Activated T-helper 2 cell treated with anti-CD3 and anti-CD28 coated beads, Interferon-gamma antibody, Interleukin-2, Interleukin-4, amounts not matched to agents 10 μg/mL and 5 μg/mL and 100 μg/mL, durations not matched to agents 14 hours and 24 hours and 36 hours (primary cell): ENCODE data around the gene ZNF790. TPM values are rescaled to one million over a fixed set of nuclear protein-coding genes. Genes with fewer than 3 reads are reported as not detected.

ENCODE experiments used
- DNase-seq: peaks from one replicate; pipeline ENCODE4 v3.0.0; 2021; ENCODE audit warnings: low spot score
- H3K27ac Mint-ChIP-seq: one replicate; pipeline ENCODE4 v1.8.0; 2021; ENCODE audit warnings: mixed read lengths
- H3K27me3 Mint-ChIP-seq: one replicate; pipeline ENCODE4 v1.8.0; 2021; ENCODE audit warnings: low read depth, mixed read lengths
- H3K36me3 Mint-ChIP-seq: one replicate; pipeline ENCODE4 v1.8.0; 2021; ENCODE audit warnings: low read depth, mixed read lengths
- H3K4me1 Mint-ChIP-seq: one replicate; pipeline ENCODE4 v1.8.0; 2021; ENCODE audit warnings: low read depth, mixed read lengths
- H3K4me3 Mint-ChIP-seq: one replicate; pipeline ENCODE4 v1.8.0; 2021; ENCODE audit warnings: low read depth, mild to moderate bottlenecking, moderate library complexity, mixed read lengths
- H3K9me3 Mint-ChIP-seq: one replicate; pipeline ENCODE4 v1.8.0; 2021; ENCODE audit warnings: mixed read lengths
- intact Hi-C: fragments of 100-400 bp; cut with micrococcal nuclease; formaldehyde crosslinking; loops from one replicate; pipeline ENCODE4 v1.15.1; 2023
- total RNA-seq: library from RNA; stranded (reverse); gene quantifications from 2 replicates; pipeline ENCODE4 v1.2.3, GENCODE V29; 2022

Gene ZNF790
- total RNA-seq: 4.6 TPM in 2 replicates

- peaks cover 2% of the 10 kb centered on the region for H3K4me1 Mint-ChIP-seq
- DNase-seq: peak; percentile 77
- H3K27me3 Mint-ChIP-seq: no peaks in the 10 kb centered on the region
- peaks cover 50% of the 10 kb centered on the region for H3K9me3 Mint-ChIP-seq
- H3K36me3 Mint-ChIP-seq: peaks cover 39% of the 10 kb centered on the region
- intact Hi-C loops: loop anchor here (1.0 to 5.0 kb wide), 3 partner anchors 12 to 66 kb away; partner anchors contain the start of genes ZNF345 and ZNF850
- no peak within 1 kb of the TSS for H3K4me3 Mint-ChIP-seq
- no peak within 1 kb of the TSS for H3K27ac Mint-ChIP-seq
Measured at GRCh38 chr19:36837906-36838783, at the start of gene ZNF790. Gene ZNF790 (minus strand): TSS chr19:36838387. CDS start chr19:36825619, 12,768 bp downstream.

GRCh38 chr19:36876993-36877938 lies 39.1 kb upstream of the ZNF790 start:
- intact Hi-C loops: no loop called here

GRCh38 chr19:36851898-36852297 lies 13.7 kb upstream of the ZNF790 start:
- intact Hi-C loops: loop anchor here (2.0 to 5.0 kb wide), 4 partner anchors 121 to 615 kb away; partner anchors contain the start of genes ZNF383, ZNF529, ZNF569 and ZNF570
- Mint-ChIP-seq H3K27ac (no peak overlapping the region), H3K9me3 (peaks cover 30% of the 10 kb centered on the region), H3K36me3 (peaks cover 51% of the 10 kb centered on the region), H3K27me3 (no peaks in the 10 kb centered on the region), H3K4me3 (no peak overlapping the region), H3K4me1 (peaks cover 4% of the 10 kb centered on the region)
- DNase-seq: no peak

More at GRCh38 chr19:36876993-36877938, 39.1 kb upstream of the ZNF790 start:
- Mint-ChIP-seq H3K4me1 (no peaks in the 10 kb centered on the region), H3K27me3 (no peaks in the 10 kb centered on the region), H3K36me3 (peaks cover 52% of the 10 kb centered on the region), H3K4me3 (no peak overlapping the region), H3K27ac (no peak overlapping the region), H3K9me3 (peaks cover 65% of the 10 kb centered on the region)
- no peak for DNase-seq

GRCh38 chr19:36850559-36851442 lies 12.6 kb upstream of the ZNF790 start, which contains the start of gene ZNF345:
Gene ZNF345 (plus strand): TSS chr19:36850876. CDS start chr19:36876831, 25,955 bp downstream.
- peak; percentile 84 for DNase-seq
- Mint-ChIP-seq H3K4me3 (no peak within 1 kb of the TSS), H3K36me3 (peaks cover 54% of the 10 kb centered on the region), H3K4me1 (peaks cover 4% of the 10 kb centered on the region), H3K27me3 (no peaks in the 10 kb centered on the region), H3K27ac (no peak within 1 kb of the TSS), H3K9me3 (peaks cover 25% of the 10 kb centered on the region)
- intact Hi-C loops: loop anchor here (1.0 to 5.0 kb wide), 12 partner anchors 12 to 616 kb away; partner anchors contain the start of genes ZFP14, ZNF383, ZNF529 and ZNF566

GRCh38 chr19:36849701-36850558 lies 11.7 kb upstream of the ZNF790 start:
- no peak overlapping the region for H3K4me3 Mint-ChIP-seq
- H3K27ac Mint-ChIP-seq: no peak overlapping the region
- intact Hi-C loops: loop anchor here (1.0 to 10.0 kb wide), 14 partner anchors 12 to 635 kb away; partner anchors contain the start of genes ZFP14, ZNF146, ZNF383 and ZNF420
- DNase-seq: peak; percentile 87
- peaks cover 4% of the 10 kb centered on the region for H3K4me1 Mint-ChIP-seq
- no peaks in the 10 kb centered on the region for H3K27me3 Mint-ChIP-seq
- H3K9me3 Mint-ChIP-seq: peaks cover 28% of the 10 kb centered on the region
- H3K36me3 Mint-ChIP-seq: peaks cover 57% of the 10 kb centered on the region

GRCh38 chr19:36847968-36848367 lies 9.8 kb upstream of the ZNF790 start:
- intact Hi-C loops: loop anchor here (10.0 kb wide), 1 partner anchor 633 kb away; the partner anchor contains the start of genes ZNF146 and ZNF565

GRCh38 chr19:36838784-36839324 lies 667 bp upstream of the ZNF790 start:
- Mint-ChIP-seq H3K4me3 (no peak overlapping the region), H3K27me3 (no peaks in the 10 kb centered on the region), H3K36me3 (peaks cover 38% of the 10 kb centered on the region), H3K4me1 (peaks cover 2% of the 10 kb centered on the region), H3K27ac (no peak overlapping the region), H3K9me3 (peaks cover 43% of the 10 kb centered on the region)
- no peak for DNase-seq
- intact Hi-C loops: loop anchor here (1.0 to 5.0 kb wide), 3 partner anchors 11 to 67 kb away; partner anchors contain the start of genes ZNF345 and ZNF850

More at GRCh38 chr19:36847968-36848367, 9.8 kb upstream of the ZNF790 start:
- no peak for DNase-seq
- Mint-ChIP-seq H3K4me1 (peaks cover 4% of the 10 kb centered on the region), H3K4me3 (peak overlapping the region; percentile 74), H3K27ac (no peak overlapping the region), H3K27me3 (no peaks in the 10 kb centered on the region), H3K9me3 (peaks cover 23% of the 10 kb centered on the region), H3K36me3 (peaks cover 54% of the 10 kb centered on the region)

- Mint-ChIP-seq H3K9me3 (peaks cover 58% of the 10 kb centered on the region), H3K27ac (no peak overlapping the region), H3K36me3 (peaks cover 41% of the 10 kb centered on the region), H3K4me1 (peaks cover 2% of the 10 kb centered on the region), H3K4me3 (no peak overlapping the region), H3K27me3 (no peaks in the 10 kb centered on the region)
- no peak for DNase-seq
- intact Hi-C loops: loop anchor here (5.0 kb wide), 1 partner anchor 65 kb away; the partner anchor contains the start of gene ZNF850
Measured at GRCh38 chr19:36837176-36837905, 846 bp downstream of the ZNF790 start.

- DNase-seq: no peak
- Mint-ChIP-seq H3K36me3 (peaks cover 56% of the 10 kb centered on the region), H3K4me3 (no peak overlapping the region), H3K9me3 (peaks cover 68% of the 10 kb centered on the region), H3K27ac (no peak overlapping the region), H3K27me3 (no peaks in the 10 kb centered on the region), H3K4me1 (no peaks in the 10 kb centered on the region)
- intact Hi-C loops: no loop called here
Measured at GRCh38 chr19:36833430-36833829, 4.8 kb downstream of the ZNF790 start.

- Mint-ChIP-seq H3K9me3 (peaks cover 77% of the 10 kb centered on the region), H3K36me3 (peaks cover 78% of the 10 kb centered on the region), H3K4me3 (no peak overlapping the region), H3K27ac (no peak overlapping the region), H3K4me1 (no peaks in the 10 kb centered on the region), H3K27me3 (no peaks in the 10 kb centered on the region)
- no peak for DNase-seq
- intact Hi-C loops: no loop called here
Measured at GRCh38 chr19:36821758-36822157, 16.4 kb downstream of the ZNF790 start.
